Panc1 (cell line): ENCODE data around the gene PIH1D1. TPM values are rescaled to one million over a fixed set of nuclear protein-coding genes. Genes with fewer than 3 reads are reported as not detected.

Experiments
- ATAC-seq: fragments of 200-7000 bp; cut with Tn5 transposase; 2 replicates; pipeline ENCODE4 v1.9.1; 2020; ENCODE audit warnings: mild to moderate bottlenecking, moderate library complexity
- BruUV-seq: library from RNA; stranded (reverse); fragments of 400-500 nt; replicated peaks from 2 replicates; lab custom pipeline; 2021; lab: Mats Ljungman, UMichigan
- CTCF ChIA-PET: fragments of 300-600 bp; sonication (Branson Sonifier 250); formaldehyde crosslinking; loops from one replicate; lab custom pipeline; 2022; ENCODE audit warnings: antibody characterized with exemption; lab: Charles Lee
- POLR2A ChIA-PET: fragments of 300-600 bp; sonication (Branson Sonifier 250); formaldehyde crosslinking; loops from one replicate; lab custom pipeline; 2022; ENCODE audit warnings: antibody characterized with exemption; lab: Charles Lee
- DNase-seq: peaks from one replicate; pipeline ENCODE4 v3.0.0-alpha.2; 2010; ENCODE audit warnings: low read depth, low spot score
- H3K27ac ChIP-seq: 2 replicates; pipeline ENCODE4 v1.5.1; 2011; ENCODE audit warnings: mild to moderate bottlenecking, low read length, inconsistent platforms
- H3K27me3 ChIP-seq: fragments of 200-500 bp; sonication (Bioruptor generic); 2 replicates; pipeline ENCODE4 v1.6.0; 2014; ENCODE audit warnings: low read length, inconsistent platforms; ENCODE audit not compliant: control insufficient read depth, insufficient read depth
- H3K36me3 ChIP-seq: fragments of 200-500 bp; sonication (Bioruptor generic); 2 replicates; pipeline ENCODE4 v1.5.1; 2014; ENCODE audit warnings: inconsistent platforms, mild to moderate bottlenecking, low read length, moderate library complexity; ENCODE audit not compliant: control insufficient read depth, insufficient read depth
- H3K4me1 ChIP-seq: 2 replicates; pipeline ENCODE4 v1.5.1; 2011; ENCODE audit warnings: inconsistent platforms, mild to moderate bottlenecking, low read length, moderate library complexity; ENCODE audit not compliant: control insufficient read depth, insufficient read depth
- H3K4me3 ChIP-seq, 2 experiments: 2 replicates each; pipeline ENCODE4 v1.5.1; 2011 to 2012; ENCODE audit warnings: low read depth in 2 of 2, low read length in 2 of 2, mild to moderate bottlenecking in 2 of 2, inconsistent platforms in 1 of 2, moderate library complexity in 1 of 2
- H3K9me3 ChIP-seq: fragments of 200-500 bp; sonication (Bioruptor generic); 2 replicates; pipeline ENCODE4 v1.5.1; 2014; ENCODE audit warnings: low read depth, mild to moderate bottlenecking, inconsistent platforms, low read length, moderate library complexity; ENCODE audit not compliant: control insufficient read depth, insufficient read depth
- POLR2AphosphoS5 ChIP-seq: IDR thresholded peaks from 2 replicates; pipeline ENCODE4 v1.6.1; 2012; ENCODE audit warnings: mild to moderate bottlenecking, low read depth, low read length, moderate library complexity
- SIN3A ChIP-seq: IDR thresholded peaks from 2 replicates; pipeline ENCODE4 v1.6.1; 2012; ENCODE audit warnings: low read depth, mild to moderate bottlenecking, low read length, moderate library complexity, borderline replicate concordance; ENCODE audit not compliant: insufficient read depth
- TCF7L2 ChIP-seq: IDR thresholded peaks from 2 replicates; pipeline ENCODE4 v1.6.1; 2011; ENCODE audit warnings: mild to moderate bottlenecking, low read depth, low read length, inconsistent platforms
- in situ Hi-C: cut with HindIII; loops from 2 replicates; pipeline ENCODE4 v1.10.0; 2016; ENCODE audit warnings: low sequenced_read_pairs, low pct_unique_long_range_greater_than_20kb
- intact Hi-C: fragments of 100-400 bp; cut with micrococcal nuclease; formaldehyde crosslinking; loops from one replicate; pipeline ENCODE4 v1.10.0; 2022; ENCODE audit not compliant: unreplicated experiment
- total RNA-seq: library from RNA; stranded (reverse); gene quantifications from one replicate; pipeline ENCODE4 v1.2.1, GENCODE V29; 2021; ENCODE audit not compliant: unreplicated experiment
- TF ChIP-seq, protein P1 (sequence below): fragments of 450-650 bp; IDR thresholded peaks from 2 replicates; pipeline ENCODE4 v1.5.1; 2017; ENCODE audit warnings: mild to moderate bottlenecking
- TF ChIP-seq, protein P2 (sequence below), 2 experiments: IDR thresholded peaks; 2 replicates each; pipeline ENCODE4 v1.6.1; 2011 to 2012; ENCODE audit warnings: low read depth in 2 of 2, control low read depth in 1 of 2, low read length in 1 of 2, mild to moderate bottlenecking in 1 of 2, moderate library complexity in 1 of 2; ENCODE audit not compliant: insufficient read depth in 1 of 2

The PIH1D1 gene
- total RNA-seq, 1 experiment from 2014 or later: 78.5 TPM

DNA sequence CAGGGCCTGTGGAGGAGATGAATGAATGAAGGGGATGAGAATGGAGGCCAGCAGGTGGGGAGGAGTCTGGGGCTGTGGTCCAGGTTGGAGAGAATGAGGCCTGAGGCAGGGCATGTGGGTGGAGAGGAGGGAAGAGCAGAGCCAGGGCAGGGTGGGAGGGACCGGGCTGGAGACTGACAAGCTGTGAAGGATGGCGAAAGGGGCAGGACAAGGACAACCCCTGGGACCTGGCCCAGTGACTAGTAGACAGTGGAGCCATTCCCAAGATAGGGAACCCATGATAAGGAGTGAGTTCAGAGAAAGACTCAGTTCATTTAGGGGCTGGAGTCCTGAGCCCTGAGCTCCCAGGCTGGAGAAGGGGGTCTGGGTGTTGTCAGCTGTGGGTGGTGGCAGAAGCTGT, 31.4 kb downstream of the PIH1D1 start:
- DNase-seq: no peak
- ChIA-PET POLR2A (no interaction called here), CTCF (interaction anchor here (0.6 kb wide), 1 partner anchor 23 kb away, joined by 4 read pairs; no protein-coding TSS in a partner anchor)
- intact Hi-C loops (no loop called here), in situ Hi-C loops (no loop called here)
- no peak for ATAC-seq
- H3K4me1 ChIP-seq: 0 out of 2 replicates have a peak, but pooled peaks cover 3% of the 10 kb centered on the region
- no peaks in the 10 kb centered on the region for H3K36me3 ChIP-seq
- no peak overlapping the region for H3K4me3 ChIP-seq
- TF ChIP-seq, protein P1, sequence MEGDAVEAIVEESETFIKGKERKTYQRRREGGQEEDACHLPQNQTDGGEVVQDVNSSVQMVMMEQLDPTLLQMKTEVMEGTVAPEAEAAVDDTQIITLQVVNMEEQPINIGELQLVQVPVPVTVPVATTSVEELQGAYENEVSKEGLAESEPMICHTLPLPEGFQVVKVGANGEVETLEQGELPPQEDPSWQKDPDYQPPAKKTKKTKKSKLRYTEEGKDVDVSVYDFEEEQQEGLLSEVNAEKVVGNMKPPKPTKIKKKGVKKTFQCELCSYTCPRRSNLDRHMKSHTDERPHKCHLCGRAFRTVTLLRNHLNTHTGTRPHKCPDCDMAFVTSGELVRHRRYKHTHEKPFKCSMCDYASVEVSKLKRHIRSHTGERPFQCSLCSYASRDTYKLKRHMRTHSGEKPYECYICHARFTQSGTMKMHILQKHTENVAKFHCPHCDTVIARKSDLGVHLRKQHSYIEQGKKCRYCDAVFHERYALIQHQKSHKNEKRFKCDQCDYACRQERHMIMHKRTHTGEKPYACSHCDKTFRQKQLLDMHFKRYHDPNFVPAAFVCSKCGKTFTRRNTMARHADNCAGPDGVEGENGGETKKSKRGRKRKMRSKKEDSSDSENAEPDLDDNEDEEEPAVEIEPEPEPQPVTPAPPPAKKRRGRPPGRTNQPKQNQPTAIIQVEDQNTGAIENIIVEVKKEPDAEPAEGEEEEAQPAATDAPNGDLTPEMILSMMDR: no peak
- TF ChIP-seq, protein P2, sequence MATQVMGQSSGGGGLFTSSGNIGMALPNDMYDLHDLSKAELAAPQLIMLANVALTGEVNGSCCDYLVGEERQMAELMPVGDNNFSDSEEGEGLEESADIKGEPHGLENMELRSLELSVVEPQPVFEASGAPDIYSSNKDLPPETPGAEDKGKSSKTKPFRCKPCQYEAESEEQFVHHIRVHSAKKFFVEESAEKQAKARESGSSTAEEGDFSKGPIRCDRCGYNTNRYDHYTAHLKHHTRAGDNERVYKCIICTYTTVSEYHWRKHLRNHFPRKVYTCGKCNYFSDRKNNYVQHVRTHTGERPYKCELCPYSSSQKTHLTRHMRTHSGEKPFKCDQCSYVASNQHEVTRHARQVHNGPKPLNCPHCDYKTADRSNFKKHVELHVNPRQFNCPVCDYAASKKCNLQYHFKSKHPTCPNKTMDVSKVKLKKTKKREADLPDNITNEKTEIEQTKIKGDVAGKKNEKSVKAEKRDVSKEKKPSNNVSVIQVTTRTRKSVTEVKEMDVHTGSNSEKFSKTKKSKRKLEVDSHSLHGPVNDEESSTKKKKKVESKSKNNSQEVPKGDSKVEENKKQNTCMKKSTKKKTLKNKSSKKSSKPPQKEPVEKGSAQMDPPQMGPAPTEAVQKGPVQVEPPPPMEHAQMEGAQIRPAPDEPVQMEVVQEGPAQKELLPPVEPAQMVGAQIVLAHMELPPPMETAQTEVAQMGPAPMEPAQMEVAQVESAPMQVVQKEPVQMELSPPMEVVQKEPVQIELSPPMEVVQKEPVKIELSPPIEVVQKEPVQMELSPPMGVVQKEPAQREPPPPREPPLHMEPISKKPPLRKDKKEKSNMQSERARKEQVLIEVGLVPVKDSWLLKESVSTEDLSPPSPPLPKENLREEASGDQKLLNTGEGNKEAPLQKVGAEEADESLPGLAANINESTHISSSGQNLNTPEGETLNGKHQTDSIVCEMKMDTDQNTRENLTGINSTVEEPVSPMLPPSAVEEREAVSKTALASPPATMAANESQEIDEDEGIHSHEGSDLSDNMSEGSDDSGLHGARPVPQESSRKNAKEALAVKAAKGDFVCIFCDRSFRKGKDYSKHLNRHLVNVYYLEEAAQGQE (IDR thresholded peaks at IDR 0.05; ENCODE audit: insufficient read depth in 1 of 2, low read depth in 2 of 2, low read length in 1 of 2): no peak
- TF ChIP-seq TCF7L2 (no peak), POLR2AphosphoS5 (no peak), SIN3A (no peak)
- no TSS peak for BruUV-seq
- H3K27me3 ChIP-seq: peaks cover 10% of the 10 kb centered on the region
- H3K27ac ChIP-seq: no peak overlapping the region
- no peaks in the 10 kb centered on the region for H3K9me3 ChIP-seq

DNA sequence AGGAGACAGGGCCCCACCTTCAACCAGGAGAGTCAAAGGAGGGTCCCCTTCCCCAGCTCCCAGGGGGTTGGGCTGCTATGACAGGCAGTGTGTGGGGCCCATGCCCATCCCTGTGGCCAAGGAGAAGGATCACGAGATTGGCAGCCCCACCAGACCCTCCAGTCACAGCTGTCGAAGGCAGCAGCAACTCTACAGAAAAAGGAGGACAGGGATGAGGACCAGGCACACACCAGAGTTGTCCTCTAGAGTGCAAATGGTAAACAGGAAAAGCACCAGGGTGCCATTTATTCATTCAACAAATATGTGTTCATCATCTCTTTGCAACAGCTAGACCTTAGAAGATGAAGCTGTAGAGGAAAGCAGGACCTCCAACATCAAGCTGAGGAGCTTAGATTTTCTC, 32.4 kb downstream of the PIH1D1 start:
- Histone ChIP-seq H3K27ac (no peak overlapping the region), H3K4me1 (0 out of 2 replicates have a peak, but pooled peaks cover 3% of the 10 kb centered on the region), H3K27me3 (peaks cover 10% of the 10 kb centered on the region), H3K9me3 (no peaks in the 10 kb centered on the region), H3K36me3 (no peaks in the 10 kb centered on the region), H3K4me3 (no peak overlapping the region)
- CTCF ChIA-PET: interaction anchor here (0.6 kb wide), 1 partner anchor 139 kb away, joined by 3 read pairs; no protein-coding TSS in a partner anchor
- BruUV-seq: no TSS peak
- intact Hi-C loops (no loop called here), in situ Hi-C loops (no loop called here)
- ATAC-seq: no peak
- TF ChIP-seq POLR2AphosphoS5 (no peak), TCF7L2 (no peak), SIN3A (no peak)
- TF ChIP-seq, protein P1: no peak
- TF ChIP-seq, protein P2 (IDR thresholded peaks at IDR 0.05; ENCODE audit: insufficient read depth in 1 of 2, low read depth in 2 of 2, low read length in 1 of 2): no peak
- POLR2A ChIA-PET: no interaction called here
- DNase-seq: no peak
